Measurements from ENCODE around the gene SCYGR5.

SCYGR5 gene

GRCh38 chr2:227674485-227674884, 7.9 kb downstream of the SCYGR5 start:
- DNase-seq = no peak

- DNase-seq = no peak
These were observed 11.3 kb downstream of the SCYGR5 start for GRCh38 chr2:227677928-227678327.

GRCh38 chr2:227684258-227684657, 17.7 kb downstream of the SCYGR5 start:
- no peak for DNase-seq

GRCh38 chr2:227687189-227687588, 20.6 kb downstream of the SCYGR5 start:
- DNase-seq = no peak

- DNase-seq = no peak
These were observed 30.5 kb downstream of the SCYGR5 start for GRCh38 chr2:227696990-227697679.

- DNase-seq = no peak
These were observed 35.0 kb downstream of the SCYGR5 start for GRCh38 chr2:227701556-227701955.

GRCh38 chr2:227703280-227703732, 36.7 kb downstream of the SCYGR5 start:
- DNase-seq = no peak

GRCh38 chr2:227703961-227704360, 37.4 kb downstream of the SCYGR5 start:
- no peak for DNase-seq

GRCh38 chr2:227706859-227707258, 40.3 kb downstream of the SCYGR5 start:
- DNase-seq = no peak

- DNase-seq = no peak
These were observed 40.8 kb downstream of the SCYGR5 start for GRCh38 chr2:227707390-227707789.

- no peak for DNase-seq
These were observed 44.4 kb downstream of the SCYGR5 start for GRCh38 chr2:227710986-227711385.

GRCh38 chr2:227713291-227713690, 46.7 kb downstream of the SCYGR5 start:
- DNase-seq = no peak

GRCh38 chr2:227716501-227716900, 49.9 kb downstream of the SCYGR5 start:
- no peak for DNase-seq

All from stimulated activated CD4-positive, alpha-beta T cell treated with anti-CD3 and anti-CD28 coated beads, Interleukin-2, amount 100 ng/mL, for 24 hours (primary cell).